GM18520 (cell line): Measurements from ENCODE around the gene CGB8.
"Not testable (repeated sequence)": the region's sequence is repeated elsewhere in the genome, so short reads cannot be mapped to it uniquely, and the experiment has no call there.

Experiments
- ATAC-seq: cut with Tn5 transposase; IDR thresholded peaks from one replicate; pipeline ENCODE4 v1.9.1; 2021; ENCODE audit not compliant: unreplicated experiment

The CGB8 gene

DNA sequence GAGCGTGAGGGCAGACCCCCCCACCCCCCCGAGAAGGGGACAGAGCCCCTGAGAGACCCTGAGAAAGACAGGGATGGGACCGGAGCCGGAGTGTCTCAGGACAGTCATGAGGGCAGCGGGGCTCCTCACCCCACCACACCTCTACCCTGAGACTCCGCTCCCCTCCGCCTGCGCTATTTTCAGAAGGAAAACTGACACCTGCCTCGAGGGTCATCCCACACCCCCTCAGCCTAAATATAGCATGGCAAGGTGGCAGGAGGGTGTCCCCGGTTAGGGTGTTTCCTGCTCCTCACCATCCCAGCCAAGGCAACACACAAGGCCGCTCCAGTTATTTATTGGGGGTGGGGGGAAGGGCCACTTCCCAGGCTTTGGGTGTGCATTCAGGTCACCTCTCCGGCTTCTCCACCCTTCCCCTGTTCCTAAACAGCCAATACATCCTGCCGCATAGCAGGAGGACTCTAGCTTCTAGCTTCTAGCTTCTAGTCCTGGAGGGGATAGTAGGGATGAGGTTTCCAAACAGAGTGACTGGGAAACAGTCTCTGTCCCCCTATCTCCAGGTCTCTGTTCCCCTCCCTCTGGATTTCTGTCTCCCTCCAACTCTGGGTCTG lies 17.1 kb upstream of the CGB8 start:
- ATAC-seq: no peak

DNA sequence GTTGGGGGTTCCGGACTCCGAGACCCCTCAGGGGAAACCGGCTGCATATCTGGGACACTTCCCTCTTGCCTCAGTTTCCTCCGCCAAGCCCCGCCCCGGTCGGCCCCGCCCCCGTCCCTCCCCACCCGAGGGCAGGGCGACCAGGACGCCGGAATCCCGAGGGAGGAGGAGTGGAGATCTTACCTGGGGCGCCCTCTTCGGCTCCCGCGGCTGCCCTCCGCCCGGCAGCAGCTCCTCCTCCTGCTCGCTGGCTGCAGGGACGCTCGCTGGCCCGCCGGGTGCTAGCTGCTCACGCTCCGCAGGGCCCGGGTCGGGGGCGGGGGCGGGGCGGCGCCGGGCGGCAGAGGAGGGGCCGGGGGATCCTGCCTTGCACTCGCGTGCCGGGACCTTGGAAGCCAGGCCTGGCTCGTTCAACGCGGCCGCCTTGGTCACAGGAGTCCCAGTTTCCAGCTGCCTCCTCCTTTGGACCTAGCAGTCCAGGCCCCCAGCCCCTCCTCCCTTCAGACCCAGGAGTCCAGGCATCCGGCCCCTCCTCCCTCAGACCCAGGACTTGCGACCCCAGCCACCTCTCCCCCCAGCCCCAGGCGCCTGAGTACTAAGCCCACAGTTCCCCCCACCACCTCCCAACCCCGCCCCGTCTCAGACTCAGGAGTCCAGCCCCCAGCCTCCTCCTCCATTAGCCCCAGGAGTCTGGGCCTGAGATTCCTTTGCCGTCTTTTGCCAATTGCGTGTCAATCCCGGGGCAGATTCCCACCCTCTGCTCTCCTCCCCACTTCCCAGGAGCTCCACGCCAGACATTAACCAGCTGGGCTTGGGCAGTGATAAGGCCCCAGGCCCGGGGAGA lies 16.1 kb upstream of the CGB8 start, which contains the start of gene NTF4:
NTF4 (minus strand) TSS at position 51 of the 844 bp plus-strand sequence. CDS start 2,821 bp downstream, outside the sequence.
- no peak for ATAC-seq

GRCh38 chr19:49064029-49064629 lies 15.2 kb upstream of the CGB8 start:
- no peak for ATAC-seq

GRCh38 chr19:49061445-49061844 lies 12.5 kb upstream of the CGB8 start:
- ATAC-seq: no peak

GRCh38 chr19:49061000-49061399 lies 12.1 kb upstream of the CGB8 start:
- ATAC-seq: no peak

- no peak for ATAC-seq
Observed at GRCh38 chr19:49059053-49059452, 10.1 kb upstream of the CGB8 start.

- ATAC-seq: no peak
Observed at GRCh38 chr19:49058562-49058961, 9.7 kb upstream of the CGB8 start.

DNA sequence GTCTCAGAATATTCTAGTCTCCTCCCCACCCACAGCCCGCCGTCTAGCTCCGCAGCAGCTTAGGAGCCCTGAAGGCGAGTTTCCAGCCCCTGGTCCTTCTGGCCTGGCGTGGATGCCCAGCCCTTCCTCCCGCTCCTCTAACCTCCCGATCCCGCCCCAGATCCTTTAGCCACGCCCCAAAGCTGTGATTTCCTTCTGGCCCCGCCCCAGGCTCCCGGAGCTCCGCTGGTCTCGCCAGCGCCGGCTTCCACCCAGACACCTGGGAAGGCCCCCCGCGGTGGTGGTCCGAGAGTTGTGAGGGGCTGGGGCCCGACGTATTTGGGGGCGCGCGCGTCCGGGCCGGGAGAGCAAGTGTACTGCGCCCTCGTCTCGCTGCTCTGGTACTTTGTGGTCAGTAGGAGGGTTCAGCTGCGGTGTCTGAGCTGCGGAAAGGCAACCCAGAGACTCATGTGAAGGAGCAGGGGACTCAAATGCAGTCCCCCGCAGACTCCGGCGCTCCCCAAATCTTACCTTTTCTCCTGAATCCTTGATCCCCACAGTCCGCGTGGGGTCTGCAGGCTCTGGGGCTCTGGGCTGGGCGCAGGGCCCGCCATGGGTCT lies 8.8 kb upstream of the CGB8 start, which contains the start of gene CGB7:
CGB7 (minus strand) TSS at position 114 of the 599 bp plus-strand sequence. CDS start 2,374 bp downstream, outside the sequence.
- no peak for ATAC-seq

DNA sequence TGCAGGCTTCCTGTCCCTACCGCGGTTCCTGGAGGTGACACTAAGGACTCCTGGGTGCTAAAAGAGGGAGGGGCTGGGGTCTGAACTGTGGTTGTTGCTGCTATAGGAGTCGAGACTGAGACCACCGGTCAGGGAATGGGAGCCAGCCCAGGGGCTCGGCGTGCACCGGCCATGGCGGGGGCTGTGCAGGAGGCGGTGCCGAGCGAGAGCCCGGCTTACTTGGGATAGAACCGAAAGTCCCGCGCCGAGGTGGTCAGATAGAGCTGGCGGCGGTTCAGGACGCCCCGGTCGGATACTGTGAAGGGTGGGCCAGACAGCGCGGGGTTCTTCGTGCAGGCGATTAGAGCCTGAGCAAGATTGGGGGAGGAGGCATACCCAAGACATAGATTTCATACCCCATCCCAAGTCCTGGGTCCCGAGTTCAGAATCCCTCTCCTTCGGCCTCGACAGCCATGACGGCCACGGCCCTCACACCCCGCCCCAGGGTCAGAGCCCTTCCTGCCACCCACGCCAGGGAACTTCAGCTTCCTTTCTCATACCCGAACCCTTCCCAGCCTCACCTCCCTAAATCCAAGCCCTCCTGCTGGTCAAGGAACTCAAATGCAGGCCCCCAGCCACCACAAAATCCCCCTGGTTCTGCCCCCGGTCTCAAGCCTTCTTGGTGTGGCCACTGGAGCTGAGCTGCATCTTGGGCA lies 8.1 kb upstream of the CGB8 start:
- ATAC-seq: not testable (repeated sequence)

DNA sequence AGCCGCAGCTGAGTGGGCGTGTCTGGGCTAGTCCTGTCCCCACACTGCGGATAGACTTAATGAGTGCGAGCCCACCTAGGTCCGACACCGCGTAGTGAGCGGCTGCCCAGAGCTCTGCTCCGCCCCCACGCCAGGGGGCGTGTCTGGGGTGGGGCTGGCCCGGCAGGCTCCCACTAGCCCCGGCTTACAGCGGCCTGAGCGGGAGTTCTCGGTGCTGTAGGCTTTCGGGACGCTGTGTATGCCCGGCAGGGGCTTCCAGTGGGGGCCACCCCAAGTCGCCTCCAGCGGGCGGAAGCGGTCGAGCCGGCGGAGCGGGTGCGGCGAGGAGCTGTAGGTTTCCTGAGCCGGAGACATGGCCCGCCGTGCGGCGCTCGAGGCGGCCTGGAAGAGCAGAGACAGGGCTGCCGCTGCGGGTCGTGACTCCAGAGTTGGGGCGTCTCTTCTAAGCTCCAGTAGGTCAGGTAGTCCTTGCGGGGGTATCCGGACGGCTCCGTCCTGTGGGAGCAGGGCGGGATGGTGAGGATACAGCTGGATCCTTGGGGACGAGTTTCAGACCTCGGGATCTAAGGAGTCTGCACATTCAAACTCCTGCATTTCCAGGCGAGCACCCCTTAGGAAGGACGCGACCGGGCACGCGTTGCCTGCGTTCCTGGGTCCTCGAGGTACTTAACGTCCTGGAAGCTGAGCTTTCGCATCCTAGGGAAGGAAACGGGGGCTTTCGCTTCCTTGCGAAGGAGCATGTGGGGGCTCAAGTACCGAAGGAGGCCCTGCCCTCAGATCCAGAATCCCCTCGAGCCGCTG lies 7.4 kb upstream of the CGB8 start:
- no peak for ATAC-seq

- ATAC-seq: not testable (repeated sequence)
Observed at GRCh38 chr19:49050376-49051033, 1.6 kb upstream of the CGB8 start.

DNA sequence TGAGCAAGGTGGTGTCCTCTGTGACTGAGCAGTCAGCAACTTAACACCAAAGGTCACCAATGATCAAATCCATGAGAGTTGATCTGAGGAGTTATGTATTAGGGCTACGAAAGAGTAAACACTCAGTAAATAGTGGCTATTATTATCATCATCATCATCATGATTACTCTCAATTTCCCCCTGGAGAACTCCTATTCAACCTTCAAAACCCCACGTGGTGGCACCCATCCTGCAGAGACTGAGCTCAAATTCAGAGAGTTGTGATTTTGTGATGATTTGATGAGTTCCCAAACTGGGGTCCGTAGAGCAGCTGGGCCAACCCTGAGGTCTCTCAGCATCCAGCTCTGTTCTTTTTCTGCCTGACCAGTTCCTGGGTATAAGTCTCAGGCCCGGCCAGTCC lies 923 bp upstream of the CGB8 start:
- not testable (repeated sequence) for ATAC-seq

DNA sequence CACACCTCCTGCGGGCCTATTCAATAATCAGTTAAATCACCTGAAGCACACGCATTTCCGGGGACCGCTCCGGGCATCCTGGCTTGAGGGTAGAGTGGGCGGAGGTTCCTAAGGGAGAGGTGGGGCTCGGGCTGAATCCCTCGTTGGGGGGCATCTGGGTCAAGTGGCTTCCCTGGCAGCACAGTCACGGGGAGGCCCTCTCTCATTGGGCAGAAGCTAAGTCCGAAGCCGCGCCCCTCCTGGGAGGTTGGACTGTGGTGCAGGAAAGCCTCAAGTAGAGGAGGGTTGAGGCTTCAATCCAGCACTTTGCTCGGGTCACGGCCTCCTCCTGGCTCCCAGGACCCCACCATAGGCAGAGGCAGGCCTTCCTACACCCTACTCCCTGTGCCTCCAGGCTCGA lies 5.4 kb downstream of the CGB8 start, which contains the start of gene CGB5:
CGB5 (plus strand) TSS at position 301 of the 400 bp plus-strand sequence. CDS start 362 bp downstream, outside the sequence.
- not testable (repeated sequence) for ATAC-seq

DNA sequence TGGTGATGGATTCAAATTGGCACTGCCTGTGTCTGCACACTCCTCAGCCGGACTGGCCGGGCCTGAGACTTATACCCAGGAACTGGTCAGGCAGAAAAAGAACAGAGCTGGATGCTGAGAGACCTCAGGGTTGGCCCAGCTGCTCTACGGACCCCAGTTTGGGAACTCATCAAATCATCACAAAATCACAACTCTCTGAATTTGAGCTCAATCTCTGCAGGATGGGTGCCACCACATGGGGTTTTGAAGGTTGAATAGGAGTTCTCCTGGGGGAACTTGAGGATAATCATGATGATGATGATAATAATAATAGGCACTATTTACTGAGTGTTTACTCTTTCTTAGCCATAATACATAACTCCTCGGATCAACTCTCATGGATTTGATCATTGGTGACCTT lies 6.2 kb downstream of the CGB8 start:
- not testable (repeated sequence) for ATAC-seq

DNA sequence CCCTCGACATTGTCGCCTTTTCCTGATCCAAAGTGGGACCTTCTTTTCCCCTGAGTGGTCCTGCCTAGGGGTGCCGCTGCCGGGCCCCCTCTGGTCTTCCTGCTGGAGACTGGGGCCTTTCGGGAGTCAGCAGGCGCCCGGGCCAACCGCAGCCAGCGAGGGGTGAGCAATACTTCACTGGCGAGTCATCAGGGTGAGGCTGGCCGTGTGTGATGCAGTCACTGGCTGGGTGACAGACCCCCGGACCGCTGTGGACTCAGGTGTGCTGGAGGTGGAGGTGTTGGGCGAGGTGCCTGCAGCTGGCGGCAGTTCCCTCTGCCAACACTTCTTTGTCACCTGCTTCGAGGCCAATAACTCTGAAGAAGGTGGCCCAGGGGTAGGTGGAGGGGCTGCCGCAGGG lies 6.7 kb downstream of the CGB8 start:
- no peak for ATAC-seq

DNA sequence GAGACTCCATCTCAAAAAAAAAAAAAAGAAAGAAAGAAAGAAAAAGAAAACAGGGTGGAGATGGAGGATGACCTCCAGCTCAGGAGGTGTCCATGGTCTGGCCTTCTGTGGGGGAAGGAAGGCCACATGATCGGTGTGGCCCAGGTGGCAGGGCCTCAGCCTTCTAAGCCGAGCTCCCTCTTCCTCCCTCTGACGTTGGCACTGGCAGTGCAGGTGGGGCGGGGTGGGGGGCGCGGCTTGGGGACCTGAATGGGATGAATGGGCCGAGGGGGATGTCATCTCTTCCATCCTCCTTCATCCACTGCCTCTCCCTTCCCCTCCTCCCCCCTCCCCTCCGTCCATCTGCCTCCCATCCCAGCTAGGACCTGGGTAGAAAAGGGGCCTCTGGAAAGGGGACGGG lies 9.2 kb downstream of the CGB8 start:
- not testable (repeated sequence) for ATAC-seq

DNA sequence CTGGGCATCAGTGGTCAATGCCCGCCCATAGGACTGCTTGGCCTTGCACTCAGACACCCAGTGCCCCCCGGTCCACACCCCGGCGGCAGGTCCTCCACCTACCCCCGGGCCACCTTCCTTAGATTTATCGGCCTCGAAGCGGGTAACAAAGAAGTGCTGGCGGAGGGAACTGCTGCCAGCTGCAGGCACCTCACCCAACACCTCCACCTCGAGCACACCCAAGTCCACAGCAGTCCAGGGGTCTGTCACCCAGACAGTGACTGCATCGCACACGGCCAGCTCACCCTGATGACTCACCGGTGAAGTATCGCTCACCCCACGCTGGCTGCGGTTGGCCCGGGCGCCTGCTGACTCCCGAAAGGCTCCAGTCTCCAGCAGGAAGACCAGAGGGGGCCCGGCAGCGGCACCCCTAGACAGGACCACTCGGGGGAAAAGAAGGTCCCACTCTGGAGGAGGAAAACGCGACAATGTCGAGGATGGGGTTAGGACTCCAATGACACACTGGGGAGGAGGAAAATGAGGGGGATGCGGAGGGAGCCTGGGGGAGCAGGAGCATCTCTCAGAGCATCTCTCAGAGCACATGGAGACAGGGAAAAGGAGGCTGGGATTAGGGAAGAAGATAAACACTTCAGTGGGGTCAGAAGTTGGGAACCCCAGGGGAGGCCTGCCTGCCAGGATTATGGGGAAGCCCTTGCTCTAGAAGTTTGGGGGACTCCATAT lies 10.2 kb downstream of the CGB8 start:
- ATAC-seq: not testable (repeated sequence)

GRCh38 chr19:49038111-49038510 lies 10.8 kb downstream of the CGB8 start:
- not testable (repeated sequence) for ATAC-seq

DNA sequence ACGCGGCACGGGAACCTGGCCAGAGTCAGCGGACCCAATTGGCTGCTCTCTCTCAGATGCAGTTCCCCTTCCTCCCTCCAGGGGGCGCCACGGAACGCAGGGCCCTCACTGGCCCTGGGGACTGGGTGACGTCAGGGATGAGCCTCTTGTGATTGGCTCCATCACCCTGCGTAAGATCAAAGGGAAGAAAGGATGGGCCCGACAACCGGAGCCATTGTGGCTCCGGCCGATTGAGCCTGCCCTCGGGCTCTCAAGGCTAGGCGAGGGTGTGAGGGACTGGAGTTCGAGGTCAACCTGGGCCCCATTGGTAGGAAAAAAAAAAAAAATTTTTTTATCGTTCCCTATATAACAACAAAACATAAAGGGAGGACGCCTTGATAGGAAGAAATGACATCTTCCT lies 12.1 kb downstream of the CGB8 start, which contains the start of gene CGB1:
CGB1 (minus strand) TSS at position 81 of the 400 bp plus-strand sequence. CDS start 184 bp downstream, outside the sequence.
- ATAC-seq: not testable (repeated sequence)
